SK-N-SH (cell line): ENCODE measurements around the gene POU2F1. TPM values are rescaled to one million over a fixed set of nuclear protein-coding genes. Genes with fewer than 3 reads are reported as not detected.

ENCODE experiments used
- CTCF ChIA-PET: fragments of 300-600, 350-600 bp; formaldehyde crosslinking; extraction: SDS; loops from one replicate; lab custom pipeline; 2021; lab: Yijun Ruan, JAX
- POLR2A ChIA-PET: fragments of 350-600 bp; sonication (Branson Sonifier 250); formaldehyde crosslinking; extraction: SDS; loops from one replicate; lab custom pipeline; 2020; ENCODE audit warnings: antibody characterized with exemption, inconsistent platforms; lab: Yijun Ruan, JAX
- DNase-seq: peaks from one replicate; pipeline ENCODE4 v3.0.0; 2012
- H2AFZ ChIP-seq: fragments of 200-600 bp; sonication (generic); 2 replicates; pipeline ENCODE4 v1.8.1; 2016; ENCODE audit warnings: antibody characterized with exemption, mild to moderate bottlenecking, low read depth
- H3F3A ChIP-seq: fragments of 200-600 bp; sonication (generic); replicated peaks from 2 replicates; pipeline ENCODE3; 2016; ENCODE audit warnings: antibody characterized with exemption, mild to moderate bottlenecking; ENCODE audit not compliant: insufficient read depth
- H3K27ac ChIP-seq, 2 experiments: fragments of 200-500 bp in 1 of 2; fragments of 200-600 bp in 1 of 2; sonication (Bioruptor generic) in 1 of 2; sonication (generic), shearing (Covaris generic) in 1 of 2; 2 replicates each; pipeline versions ENCODE4 v1.5.1 to v1.6.1; 2014 to 2016; ENCODE audit warnings: low read depth in 2 of 2, inconsistent platforms in 1 of 2, low read length in 1 of 2, mild to moderate bottlenecking in 1 of 2, mixed read lengths in 1 of 2
- H3K27me3 ChIP-seq: fragments of 200-600 bp; sonication (generic), shearing (Covaris generic); 2 replicates; pipeline ENCODE4 v1.6.1; 2016; ENCODE audit warnings: mixed run types; ENCODE audit not compliant: insufficient read depth
- H3K36me3 ChIP-seq, 2 experiments: fragments of 200-500 bp in 1 of 2; fragments of 200-600 bp in 1 of 2; sonication (Bioruptor generic) in 1 of 2; sonication (generic) in 1 of 2; replicated peaks in 1 of 2; 2 replicates each; pipeline versions ENCODE3 to v1.5.1; 2014 to 2016; ENCODE audit warnings: low read length in 1 of 2, mild to moderate bottlenecking in 1 of 2; ENCODE audit not compliant: insufficient read depth in 2 of 2, control insufficient read depth in 1 of 2
- H3K4me1 ChIP-seq, 2 experiments: fragments of 200-500 bp in 1 of 2; fragments of 200-600 bp in 1 of 2; sonication (Bioruptor generic) in 1 of 2; sonication (generic), shearing (Covaris generic) in 1 of 2; 2 replicates each; pipeline versions ENCODE4 v1.5.1 to v1.6.1; 2014 to 2016; ENCODE audit warnings: low read depth in 1 of 2, low read length in 1 of 2, mixed run types in 1 of 2; ENCODE audit not compliant: insufficient read depth in 2 of 2, control insufficient read depth in 1 of 2
- H3K4me2 ChIP-seq: fragments of 200-600 bp; sonication (generic), shearing (Covaris generic); 2 replicates; pipeline ENCODE4 v1.6.1; 2017; ENCODE audit warnings: mixed run types
- H3K4me3 ChIP-seq, 2 experiments: fragments of 200-500 bp in 1 of 2; fragments of 200-600 bp in 1 of 2; sonication (Bioruptor generic) in 1 of 2; sonication (generic), shearing (Covaris generic) in 1 of 2; 2 replicates each; pipeline versions ENCODE4 v1.5.1 to v1.8.1; 2014 to 2016; ENCODE audit warnings: low read depth in 2 of 2, inconsistent platforms in 1 of 2, low read length in 1 of 2, mild to moderate bottlenecking in 1 of 2, mixed read lengths in 1 of 2, moderate library complexity in 1 of 2
- H3K79me2 ChIP-seq: fragments of 200-600 bp; sonication (generic); 2 replicates; pipeline ENCODE4 v1.8.1; 2017; ENCODE audit warnings: mild to moderate bottlenecking; ENCODE audit not compliant: insufficient read depth
- H3K9ac ChIP-seq: fragments of 200-600 bp; sonication (generic); 2 replicates; pipeline ENCODE4 v1.6.1; 2017; ENCODE audit warnings: mixed run types
- H3K9me2 ChIP-seq: fragments of 200-600 bp; sonication (generic); 2 replicates; pipeline ENCODE4 v1.6.1; 2017; ENCODE audit warnings: mixed run types
- H3K9me3 ChIP-seq: fragments of 200-600 bp; sonication (generic); 2 replicates; pipeline ENCODE4 v1.6.1; 2017; ENCODE audit warnings: mixed run types, mild to moderate bottlenecking, moderate library complexity
- H4K20me1 ChIP-seq: fragments of 200-600 bp; sonication (generic); 2 replicates; pipeline ENCODE4 v1.6.1; 2017; ENCODE audit warnings: mild to moderate bottlenecking, mixed run types; ENCODE audit not compliant: insufficient read depth
- ELF1 ChIP-seq: IDR thresholded peaks from 2 replicates; pipeline ENCODE4 v1.4.0; 2012
- EP300 ChIP-seq, 2 experiments: IDR thresholded peaks; 2 replicates each; pipeline versions ENCODE4 v1.4.0 to v1.6.1; 2012; ENCODE audit warnings: borderline replicate concordance in 1 of 2, low read depth in 1 of 2, low read length in 1 of 2
- FOSL2 ChIP-seq: IDR thresholded peaks from 2 replicates; pipeline ENCODE4 v1.4.0; 2012; ENCODE audit warnings: low read depth, mild to moderate bottlenecking, moderate library complexity, borderline replicate concordance
- FOXJ3 ChIP-seq: sonication (generic); formaldehyde crosslinking; IDR thresholded peaks from 2 replicates; pipeline ENCODE4 v1.5.1; 2020; ENCODE audit warnings: mild to moderate bottlenecking, missing genetic modification reagents
- FOXM1 ChIP-seq: IDR thresholded peaks from 2 replicates; pipeline ENCODE4 v1.4.0; 2012; ENCODE audit warnings: low read depth, mild to moderate bottlenecking
- GABPA ChIP-seq: IDR thresholded peaks from 2 replicates; pipeline ENCODE4 v1.4.0; 2012; ENCODE audit warnings: low read depth, mild to moderate bottlenecking
- GATA2 ChIP-seq: sonication (generic); formaldehyde crosslinking; IDR thresholded peaks from 2 replicates; pipeline ENCODE4 v1.5.0; 2020; ENCODE audit warnings: mild to moderate bottlenecking, missing genetic modification reagents
- IRF3 ChIP-seq: fragments of 150-350 bp; IDR thresholded peaks from 2 replicates; pipeline ENCODE4 v1.6.1; 2016; ENCODE audit warnings: mild to moderate bottlenecking, low read depth, low read length
- MAX ChIP-seq: IDR thresholded peaks from 2 replicates; pipeline ENCODE4 v1.4.0; 2012; ENCODE audit warnings: low read depth
- MEF2A ChIP-seq: IDR thresholded peaks from 2 replicates; pipeline ENCODE4 v1.4.0; 2012; ENCODE audit warnings: low read depth, borderline replicate concordance
- MXI1 ChIP-seq: IDR thresholded peaks from 2 replicates; pipeline ENCODE4 v1.6.1; 2012; ENCODE audit warnings: mild to moderate bottlenecking, low read depth, low read length, improper control_type of control experiment
- RCOR1 ChIP-seq: fragments of 150-350 bp; IDR thresholded peaks from 2 replicates; pipeline ENCODE4 v1.6.1; 2017; ENCODE audit warnings: antibody characterized with exemption, low read length
- REST ChIP-seq: IDR thresholded peaks from 2 replicates; pipeline ENCODE4 v1.6.1; 2012; ENCODE audit warnings: mild to moderate bottlenecking, low read depth, low read length, moderate library complexity
- RFX5 ChIP-seq: IDR thresholded peaks from 2 replicates; pipeline ENCODE4 v1.6.1; 2012; ENCODE audit warnings: mild to moderate bottlenecking, improper control_type of control experiment, low read length
- RXRA ChIP-seq: IDR thresholded peaks from 2 replicates; pipeline ENCODE4 v1.4.0; 2012; ENCODE audit warnings: low read depth, mild to moderate bottlenecking, borderline replicate concordance
- TCF12 ChIP-seq: IDR thresholded peaks from 2 replicates; pipeline ENCODE4 v1.4.0; 2012
- TEAD4 ChIP-seq: IDR thresholded peaks from 2 replicates; pipeline ENCODE4 v1.4.0; 2012; ENCODE audit warnings: mild to moderate bottlenecking, borderline replicate concordance; ENCODE audit not compliant: insufficient read depth
- USF1 ChIP-seq: IDR thresholded peaks from 2 replicates; pipeline ENCODE4 v1.4.0; 2012; ENCODE audit warnings: low read depth, borderline replicate concordance
- ZBTB33 ChIP-seq: IDR thresholded peaks from 2 replicates; pipeline ENCODE4 v1.4.0; 2012; ENCODE audit warnings: low read depth, borderline replicate concordance
- whole genome bisulfite sequencing: methylation state at CpG from one replicate; pipeline ENCODE4 v1.1.6; 2017; ENCODE audit warnings: low lambda C conversion rate; 5-methylcytosine and 5-hydroxymethylcytosine counted together
- polyA plus RNA-seq, 3 experiments: library from polyadenylated mRNA; depleted of rRNA; stranded (reverse); fragments of >200 nt; gene quantifications; 2 replicates each; pipeline ENCODE4 v1.2.3, GENCODE V29; 2012
- TF ChIP-seq, protein P1 (sequence below): fragments of 200-600 bp; sonication (generic); IDR thresholded peaks from 2 replicates; pipeline ENCODE4 v1.6.1; 2017; ENCODE audit warnings: antibody characterized with exemption, mild to moderate bottlenecking, moderate library complexity

Gene POU2F1
- polyA plus RNA-seq, 1 of the 3 experiments (the other 2 are of a cell fraction) = 1.2 TPM

DNA sequence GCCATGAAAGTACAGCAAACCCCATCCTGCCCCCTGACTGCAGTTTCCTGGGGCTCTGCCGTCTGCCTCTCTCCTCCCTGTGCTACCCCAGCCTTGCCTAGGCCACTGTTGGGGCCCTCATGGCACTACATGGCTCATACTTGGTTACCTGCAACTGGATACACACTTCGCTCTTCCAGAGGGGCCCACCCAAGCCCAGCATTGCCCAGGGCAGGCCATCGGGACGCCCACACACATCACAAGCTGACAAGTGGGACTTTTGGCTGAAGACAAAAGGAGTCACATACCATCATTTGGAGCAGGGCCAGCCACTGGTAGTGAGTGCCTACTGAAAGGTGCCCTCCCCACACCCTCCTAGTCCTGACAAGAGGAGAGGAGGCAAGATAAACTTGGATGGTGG is 214.8 kb downstream of the POU2F1 start:
- Histone ChIP-seq H3K27me3 (no peaks in the 10 kb centered on the region; the same call in 1 of the 2 replicates), H3K9ac (no peak overlapping the region), H3F3A (no peaks in the 10 kb centered on the region), H4K20me1 (no peaks in the 10 kb centered on the region), H3K36me3 (no peaks in the 10 kb centered on the region), H3K4me1 (peaks cover 0 to 7% of the 10 kb centered on the region in 2 experiments; a peak in 1 of 4 replicates), H3K79me2 (no peaks in the 10 kb centered on the region), H3K4me2 (no peak overlapping the region), H3K4me3 (no peak overlapping the region), H3K27ac (no peak overlapping the region), H3K9me3 (peaks cover 4% of the 10 kb centered on the region; the same call in 1 of the 2 replicates), H2AFZ (no peak overlapping the region), H3K9me2 (no peaks in the 10 kb centered on the region)
- 75% methylated on average over 4 of the region's 4 CpGs for WGBS
- no peak for DNase-seq
- CTCF ChIA-PET = no interaction called here
- POLR2A ChIA-PET = no interaction called here
- TF ChIP-seq REST (no peak), RFX5 (no peak), IRF3 (no peak), TEAD4 (no peak), ELF1 (no peak), FOSL2 (no peak), RCOR1 (no peak), USF1 (no peak), MEF2A (no peak), MXI1 (no peak), TCF12 (no peak), RXRA (no peak), ZBTB33 (no peak), MAX (no peak), EP300 (IDR thresholded peaks at IDR 0.05; ENCODE audit: borderline replicate concordance in 1 of 2, low read depth in 1 of 2, low read length in 1 of 2) (no peak), GATA2 (CRISPR knock-in tag) (no peak), FOXM1 (no peak), FOXJ3 (CRISPR knock-in tag) (no peak), GABPA (no peak)
- TF ChIP-seq, protein P1, sequence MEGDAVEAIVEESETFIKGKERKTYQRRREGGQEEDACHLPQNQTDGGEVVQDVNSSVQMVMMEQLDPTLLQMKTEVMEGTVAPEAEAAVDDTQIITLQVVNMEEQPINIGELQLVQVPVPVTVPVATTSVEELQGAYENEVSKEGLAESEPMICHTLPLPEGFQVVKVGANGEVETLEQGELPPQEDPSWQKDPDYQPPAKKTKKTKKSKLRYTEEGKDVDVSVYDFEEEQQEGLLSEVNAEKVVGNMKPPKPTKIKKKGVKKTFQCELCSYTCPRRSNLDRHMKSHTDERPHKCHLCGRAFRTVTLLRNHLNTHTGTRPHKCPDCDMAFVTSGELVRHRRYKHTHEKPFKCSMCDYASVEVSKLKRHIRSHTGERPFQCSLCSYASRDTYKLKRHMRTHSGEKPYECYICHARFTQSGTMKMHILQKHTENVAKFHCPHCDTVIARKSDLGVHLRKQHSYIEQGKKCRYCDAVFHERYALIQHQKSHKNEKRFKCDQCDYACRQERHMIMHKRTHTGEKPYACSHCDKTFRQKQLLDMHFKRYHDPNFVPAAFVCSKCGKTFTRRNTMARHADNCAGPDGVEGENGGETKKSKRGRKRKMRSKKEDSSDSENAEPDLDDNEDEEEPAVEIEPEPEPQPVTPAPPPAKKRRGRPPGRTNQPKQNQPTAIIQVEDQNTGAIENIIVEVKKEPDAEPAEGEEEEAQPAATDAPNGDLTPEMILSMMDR = no peak
